Type B pancreatic cell (in vitro differentiated cells): ENCODE results near the gene ITGA3. TPM values are rescaled to one million over a fixed set of nuclear protein-coding genes. Genes with fewer than 3 reads are reported as not detected.

Experiments used
- DNase-seq: peaks from one replicate; pipeline ENCODE4 v3.0.0; 2021; ENCODE audit warnings: mixed read lengths; ENCODE audit not compliant: unreplicated experiment; ENCODE audit errors: extremely low spot score
- H3K27ac Mint-ChIP-seq: 2 replicates; pipeline ENCODE4 v1.8.0; 2021; ENCODE audit warnings: mild to moderate bottlenecking, mixed read lengths
- H3K27me3 Mint-ChIP-seq: 2 replicates; pipeline ENCODE4 v1.8.0; 2021; ENCODE audit warnings: mixed read lengths
- H3K36me3 Mint-ChIP-seq: 2 replicates; pipeline ENCODE4 v1.8.0; 2021; ENCODE audit warnings: mixed read lengths
- H3K4me1 Mint-ChIP-seq: one replicate; pipeline ENCODE4 v1.8.0; 2021; ENCODE audit warnings: mixed read lengths; ENCODE audit not compliant: unreplicated experiment
- H3K4me3 Mint-ChIP-seq: 2 replicates; pipeline ENCODE4 v1.8.0; 2021; ENCODE audit warnings: mild to moderate bottlenecking, mixed read lengths
- H3K9me3 Mint-ChIP-seq: 2 replicates; pipeline ENCODE4 v1.8.0; 2021; ENCODE audit warnings: mixed read lengths
- total RNA-seq: library from RNA; stranded (reverse); gene quantifications from 2 replicates; pipeline ENCODE4 v1.2.1, GENCODE V29; 2021; ENCODE audit warnings: low replicate concordance
- TF ChIP-seq, protein P1 (sequence below): fragments of 200-600 bp; sonication (generic); conservative IDR thresholded peaks from 2 replicates; pipeline ENCODE4 v1.5.0; 2021; ENCODE audit warnings: antibody characterized with exemption, mild to moderate bottlenecking

The ITGA3 gene
- total RNA-seq, 1 donor from 2014 or later: 20.3 TPM

GRCh38 chr17:50096092-50096491 is 40.2 kb downstream of the ITGA3 start:
- peak overlapping the region; percentile 91 for H3K4me3 Mint-ChIP-seq
- no peaks in the 10 kb centered on the region for H3K27me3 Mint-ChIP-seq
- TF ChIP-seq, protein P1, sequence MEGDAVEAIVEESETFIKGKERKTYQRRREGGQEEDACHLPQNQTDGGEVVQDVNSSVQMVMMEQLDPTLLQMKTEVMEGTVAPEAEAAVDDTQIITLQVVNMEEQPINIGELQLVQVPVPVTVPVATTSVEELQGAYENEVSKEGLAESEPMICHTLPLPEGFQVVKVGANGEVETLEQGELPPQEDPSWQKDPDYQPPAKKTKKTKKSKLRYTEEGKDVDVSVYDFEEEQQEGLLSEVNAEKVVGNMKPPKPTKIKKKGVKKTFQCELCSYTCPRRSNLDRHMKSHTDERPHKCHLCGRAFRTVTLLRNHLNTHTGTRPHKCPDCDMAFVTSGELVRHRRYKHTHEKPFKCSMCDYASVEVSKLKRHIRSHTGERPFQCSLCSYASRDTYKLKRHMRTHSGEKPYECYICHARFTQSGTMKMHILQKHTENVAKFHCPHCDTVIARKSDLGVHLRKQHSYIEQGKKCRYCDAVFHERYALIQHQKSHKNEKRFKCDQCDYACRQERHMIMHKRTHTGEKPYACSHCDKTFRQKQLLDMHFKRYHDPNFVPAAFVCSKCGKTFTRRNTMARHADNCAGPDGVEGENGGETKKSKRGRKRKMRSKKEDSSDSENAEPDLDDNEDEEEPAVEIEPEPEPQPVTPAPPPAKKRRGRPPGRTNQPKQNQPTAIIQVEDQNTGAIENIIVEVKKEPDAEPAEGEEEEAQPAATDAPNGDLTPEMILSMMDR: no peak
- no peak for DNase-seq
- peaks cover 23% of the 10 kb centered on the region for H3K4me1 Mint-ChIP-seq
- no peaks in the 10 kb centered on the region for H3K36me3 Mint-ChIP-seq
- H3K9me3 Mint-ChIP-seq: no peaks in the 10 kb centered on the region
- peak overlapping the region; percentile 82 for H3K27ac Mint-ChIP-seq

GRCh38 chr17:50096758-50097157 is 40.8 kb downstream of the ITGA3 start:
- peaks cover 29% of the 10 kb centered on the region for H3K4me1 Mint-ChIP-seq
- DNase-seq: no peak
- H3K36me3 Mint-ChIP-seq: no peaks in the 10 kb centered on the region
- H3K4me3 Mint-ChIP-seq: peak overlapping the region; percentile 91
- TF ChIP-seq, protein P1: no peak
- H3K27ac Mint-ChIP-seq: no peak overlapping the region
- H3K9me3 Mint-ChIP-seq: no peaks in the 10 kb centered on the region
- H3K27me3 Mint-ChIP-seq: no peaks in the 10 kb centered on the region

- peaks cover 32% of the 10 kb centered on the region for H3K4me1 Mint-ChIP-seq
- no peak overlapping the region for H3K27ac Mint-ChIP-seq
Observed at GRCh38 chr17:50097455-50097854, 41.5 kb downstream of the ITGA3 start.

GRCh38 chr17:50097926-50098325 is 42.0 kb downstream of the ITGA3 start:
- no peak overlapping the region for H3K27ac Mint-ChIP-seq
- TF ChIP-seq, protein P1: no peak

More at GRCh38 chr17:50097455-50097854, 41.5 kb downstream of the ITGA3 start:
- Mint-ChIP-seq H3K4me3 (peak overlapping the region; percentile 57), H3K9me3 (no peaks in the 10 kb centered on the region), H3K27me3 (no peaks in the 10 kb centered on the region), H3K36me3 (no peaks in the 10 kb centered on the region)
- TF ChIP-seq, protein P1: no peak
- DNase-seq: no peak

DNA sequence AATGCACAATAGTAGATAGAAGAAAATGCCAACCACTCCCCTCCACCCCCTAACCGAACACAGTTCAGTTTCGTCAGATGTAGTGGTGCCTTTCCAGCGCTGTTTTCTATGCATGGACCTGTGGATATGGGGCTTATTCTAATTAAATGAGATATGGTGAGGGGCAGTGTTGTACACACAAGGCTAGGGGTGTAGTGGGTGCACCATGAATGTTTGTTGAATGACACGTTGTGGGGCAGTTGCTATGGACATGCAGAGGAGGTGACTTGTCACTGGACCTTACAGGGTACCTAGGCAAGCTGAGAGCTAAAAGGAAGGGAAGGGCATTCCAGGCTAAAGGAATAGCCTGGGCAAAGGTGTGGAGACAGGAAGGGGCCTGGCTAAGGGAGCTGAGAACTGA is 42.7 kb downstream of the ITGA3 start:
- no peaks in the 10 kb centered on the region for H3K27me3 Mint-ChIP-seq
- TF ChIP-seq, protein P1: no peak
- no peak overlapping the region for H3K27ac Mint-ChIP-seq
- DNase-seq: no peak
- peaks cover 32% of the 10 kb centered on the region for H3K4me1 Mint-ChIP-seq
- H3K36me3 Mint-ChIP-seq: no peaks in the 10 kb centered on the region
- H3K4me3 Mint-ChIP-seq: no peak overlapping the region
- H3K9me3 Mint-ChIP-seq: no peaks in the 10 kb centered on the region

More at GRCh38 chr17:50097926-50098325, 42.0 kb downstream of the ITGA3 start:
- Mint-ChIP-seq H3K36me3 (no peaks in the 10 kb centered on the region), H3K4me3 (no peak overlapping the region), H3K4me1 (peaks cover 32% of the 10 kb centered on the region), H3K9me3 (no peaks in the 10 kb centered on the region), H3K27me3 (no peaks in the 10 kb centered on the region)
- no peak for DNase-seq

DNA sequence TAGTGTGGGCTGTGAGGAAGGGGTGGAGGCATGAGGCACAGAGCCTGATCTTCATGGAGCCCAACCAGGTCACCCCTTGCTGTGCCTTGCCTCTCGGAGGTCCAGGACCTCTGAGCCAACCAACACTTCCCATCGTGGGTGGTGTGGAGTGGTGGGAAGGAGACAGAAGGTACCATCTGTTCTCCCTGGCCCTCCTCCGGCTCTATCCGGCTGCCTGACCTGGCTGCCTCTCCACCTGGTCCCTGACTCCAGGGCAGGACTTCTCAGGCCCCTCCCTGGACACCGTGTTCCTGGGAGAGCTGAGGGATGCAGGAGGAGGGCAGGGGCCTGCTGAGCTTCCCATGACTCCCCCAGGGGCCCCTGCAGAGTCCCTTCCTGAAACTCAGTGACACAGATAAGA is 43.1 kb downstream of the ITGA3 start:
- TF ChIP-seq, protein P1: no peak
- Mint-ChIP-seq H3K36me3 (no peaks in the 10 kb centered on the region), H3K27me3 (no peaks in the 10 kb centered on the region), H3K9me3 (no peaks in the 10 kb centered on the region), H3K4me3 (no peak overlapping the region), H3K4me1 (peaks cover 32% of the 10 kb centered on the region), H3K27ac (no peak overlapping the region)
- DNase-seq: no peak
